Vagina (tissue), 2 donors: ENCODE results near the gene TNS1. TPM values are rescaled to one million over a fixed set of nuclear protein-coding genes. Genes with fewer than 3 reads are reported as not detected.

Experiments
- DNase-seq, 2 donors: peaks; one replicate each; pipeline ENCODE4 v3.0.0-alpha.2; 2017; ENCODE audit errors: extremely low spot score in 2 of 2
- H3K27ac ChIP-seq: fragments of 200-600 bp; sonication (generic); one replicate; pipeline ENCODE4 v1.5.1; 2019
- H3K27me3 ChIP-seq: fragments of 200-600 bp; sonication (generic); one replicate; pipeline ENCODE4 v1.5.1; 2019
- H3K36me3 ChIP-seq, 2 donors: fragments of 200-600 bp; sonication (generic); one replicate each; pipeline ENCODE4 v1.5.1; 2017 to 2019
- H3K4me1 ChIP-seq: fragments of 200-600 bp; sonication (generic); one replicate; pipeline ENCODE4 v1.5.1; 2019
- H3K4me3 ChIP-seq, 2 donors: fragments of 200-600 bp; sonication (generic); 1 replicate in 1 of 2; 2 replicates in 1 of 2; pipeline ENCODE4 v1.5.1; 2016 to 2019
- H3K9me3 ChIP-seq: fragments of 200-600 bp; sonication (generic); one replicate; pipeline ENCODE4 v1.5.1; 2019
- POLR2A ChIP-seq, 2 donors: fragments of 450-650 bp; IDR thresholded peaks; one replicate each; pipeline ENCODE4 v1.6.1; 2017; ENCODE audit warnings: antibody characterized with exemption in 2 of 2, mild to moderate bottlenecking in 2 of 2, moderate library complexity in 2 of 2
- POLR2AphosphoS5 ChIP-seq, 2 donors: sonication (generic); formaldehyde crosslinking; IDR thresholded peaks; one replicate each; pipeline ENCODE4 v1.9.0; 2017; ENCODE audit warnings: antibody characterized with exemption in 2 of 2, mild to moderate bottlenecking in 2 of 2, low read depth in 1 of 2; ENCODE audit not compliant: insufficient read depth in 1 of 2
- intact Hi-C: fragments of 100-400 bp; cut with DNase I; formaldehyde crosslinking; loops from one replicate; pipeline ENCODE4 v1.15.1; 2023
- total RNA-seq: library from RNA; depleted of rRNA; stranded (reverse); fragments of >200 nt; gene quantifications from one replicate; pipeline ENCODE4 v1.2.3, GENCODE V29; 2016
- TF ChIP-seq, protein P1 (sequence below), 3 experiments: fragments of 450-650 bp in 2 of 3; fragments of 200-600 bp in 1 of 3; sonication (generic) in 1 of 3; IDR thresholded peaks; one replicate each; pipeline ENCODE4 v1.5.1; 2017 to 2019; ENCODE audit warnings: antibody characterized with exemption in 3 of 3, mild to moderate bottlenecking in 2 of 3, moderate library complexity in 2 of 3

TNS1 gene
- total RNA-seq, 1 donor from 2014 or later, result 216 TPM

- no peaks in the 10 kb centered on the region for H3K36me3 ChIP-seq
- intact Hi-C loops, result loop anchor here (5.0 kb wide), 2 partner anchors 36 to 39 kb away; no protein-coding TSS in a partner anchor
- peaks cover 99% of the 10 kb centered on the region for H3K4me1 ChIP-seq
- TF ChIP-seq, protein P1, sequence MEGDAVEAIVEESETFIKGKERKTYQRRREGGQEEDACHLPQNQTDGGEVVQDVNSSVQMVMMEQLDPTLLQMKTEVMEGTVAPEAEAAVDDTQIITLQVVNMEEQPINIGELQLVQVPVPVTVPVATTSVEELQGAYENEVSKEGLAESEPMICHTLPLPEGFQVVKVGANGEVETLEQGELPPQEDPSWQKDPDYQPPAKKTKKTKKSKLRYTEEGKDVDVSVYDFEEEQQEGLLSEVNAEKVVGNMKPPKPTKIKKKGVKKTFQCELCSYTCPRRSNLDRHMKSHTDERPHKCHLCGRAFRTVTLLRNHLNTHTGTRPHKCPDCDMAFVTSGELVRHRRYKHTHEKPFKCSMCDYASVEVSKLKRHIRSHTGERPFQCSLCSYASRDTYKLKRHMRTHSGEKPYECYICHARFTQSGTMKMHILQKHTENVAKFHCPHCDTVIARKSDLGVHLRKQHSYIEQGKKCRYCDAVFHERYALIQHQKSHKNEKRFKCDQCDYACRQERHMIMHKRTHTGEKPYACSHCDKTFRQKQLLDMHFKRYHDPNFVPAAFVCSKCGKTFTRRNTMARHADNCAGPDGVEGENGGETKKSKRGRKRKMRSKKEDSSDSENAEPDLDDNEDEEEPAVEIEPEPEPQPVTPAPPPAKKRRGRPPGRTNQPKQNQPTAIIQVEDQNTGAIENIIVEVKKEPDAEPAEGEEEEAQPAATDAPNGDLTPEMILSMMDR (IDR thresholded peaks at IDR 0.05), result no peak
- peak in 1 of 2 donors; percentile 23 for TF ChIP-seq POLR2AphosphoS5 (IDR thresholded peaks at IDR 0.05; ENCODE audit: insufficient read depth in 1 of 2, low read depth in 1 of 2)
- DNase-seq, result no peak
- peak overlapping the region; percentile 87 for H3K27ac ChIP-seq
- no peaks in the 10 kb centered on the region for H3K27me3 ChIP-seq
- peak overlapping the region; percentile 59 to 69 for H3K4me3 ChIP-seq
- H3K9me3 ChIP-seq, result no peaks in the 10 kb centered on the region
These were observed 61.5 kb downstream of the TNS1 start for GRCh38 chr2:217941339-217941738.

GRCh38 chr2:217940261-217941220 lies 62.3 kb downstream of the TNS1 start:
- no peaks in the 10 kb centered on the region for H3K36me3 ChIP-seq
- peak overlapping the region; percentile 87 for H3K27ac ChIP-seq
- H3K27me3 ChIP-seq, result no peaks in the 10 kb centered on the region
- intact Hi-C loops, result loop anchor here (5.0 kb wide), 2 partner anchors 37 to 38 kb away; no protein-coding TSS in a partner anchor
- no peaks in the 10 kb centered on the region for H3K9me3 ChIP-seq
- TF ChIP-seq, protein P1 (IDR thresholded peaks at IDR 0.05), result no peak
- no peak for TF ChIP-seq POLR2A (IDR thresholded peaks at IDR 0.05)
- TF ChIP-seq POLR2AphosphoS5 (IDR thresholded peaks at IDR 0.05; ENCODE audit: insufficient read depth in 1 of 2, low read depth in 1 of 2), result no peak
- peak overlapping the region; percentile 59 to 69 for H3K4me3 ChIP-seq
- H3K4me1 ChIP-seq, result peaks cover 99% of the 10 kb centered on the region
- no peak for DNase-seq

DNA sequence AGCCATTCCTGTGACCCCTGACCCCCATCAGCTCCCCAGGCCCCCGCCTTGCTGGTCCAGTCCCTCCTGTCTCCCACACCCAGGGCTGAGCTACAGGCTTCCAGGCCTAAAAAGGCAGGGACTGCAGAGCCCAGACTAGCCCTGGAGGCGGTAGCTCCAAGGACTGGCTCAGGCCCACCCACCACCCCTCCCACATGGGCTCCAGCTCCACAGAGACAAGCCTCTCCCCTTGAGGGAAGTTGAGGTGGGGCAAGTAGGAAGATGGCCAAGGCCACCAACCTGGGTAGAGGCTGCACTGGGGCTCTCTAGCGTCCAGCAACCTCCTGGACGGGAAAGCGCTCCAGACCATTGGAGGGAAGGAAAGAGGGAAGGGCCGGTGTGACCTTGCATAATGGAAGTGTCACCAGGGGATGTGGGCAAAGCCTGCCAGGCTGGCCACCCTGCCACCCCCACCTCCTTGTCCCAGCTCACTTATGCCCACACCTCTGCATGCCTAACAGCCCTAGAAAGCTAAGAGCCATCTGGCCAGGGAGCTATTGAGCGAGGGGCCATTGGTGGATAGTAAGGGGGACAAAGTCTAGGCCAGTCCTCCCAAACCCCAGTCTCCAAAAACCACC lies 63.1 kb downstream of the TNS1 start:
- no peak for DNase-seq
- H3K4me1 ChIP-seq, result peaks cover 99% of the 10 kb centered on the region
- intact Hi-C loops, result loop anchor here (5.0 kb wide), 2 partner anchors 37 to 38 kb away; no protein-coding TSS in a partner anchor
- H3K36me3 ChIP-seq, result no peaks in the 10 kb centered on the region
- H3K27me3 ChIP-seq, result no peaks in the 10 kb centered on the region
- TF ChIP-seq, protein P1 (IDR thresholded peaks at IDR 0.05), result no peak
- no peak for TF ChIP-seq POLR2A (IDR thresholded peaks at IDR 0.05)
- TF ChIP-seq POLR2AphosphoS5 (IDR thresholded peaks at IDR 0.05; ENCODE audit: insufficient read depth in 1 of 2, low read depth in 1 of 2), result peak in 1 of 2 donors; percentile 43
- H3K4me3 ChIP-seq, result peak overlapping the region; percentile 59 to 69
- peak overlapping the region; percentile 87 for H3K27ac ChIP-seq
- no peaks in the 10 kb centered on the region for H3K9me3 ChIP-seq

- peak overlapping the region; percentile 87 for H3K27ac ChIP-seq
- DNase-seq, result no peak
These were observed 63.6 kb downstream of the TNS1 start for GRCh38 chr2:217939220-217939619.

More at GRCh38 chr2:217939220-217939619, 63.6 kb downstream of the TNS1 start:
- intact Hi-C loops, result no loop called here
- peaks cover 99% of the 10 kb centered on the region for H3K4me1 ChIP-seq
- no peaks in the 10 kb centered on the region for H3K36me3 ChIP-seq
- H3K4me3 ChIP-seq, result peak overlapping the region; percentile 59 to 69
- H3K27me3 ChIP-seq, result no peaks in the 10 kb centered on the region
- H3K9me3 ChIP-seq, result no peaks in the 10 kb centered on the region
- TF ChIP-seq POLR2AphosphoS5 (IDR thresholded peaks at IDR 0.05; ENCODE audit: insufficient read depth in 1 of 2, low read depth in 1 of 2) (no peak), POLR2A (IDR thresholded peaks at IDR 0.05) (no peak)
- TF ChIP-seq, protein P1 (IDR thresholded peaks at IDR 0.05), result no peak
